Measurements from ENCODE around the gene DPP8.
"Not testable (repeated sequence)": the region's sequence is repeated elsewhere in the genome, so short reads cannot be mapped to it uniquely, and the experiment has no call there.

Gene DPP8

GRCh38 chr15:65525622-65526021 lies 8.1 kb upstream of the DPP8 start:
- no peak for DNase-seq (ENCODE audit: low read depth in 2 of 2)

DNA sequence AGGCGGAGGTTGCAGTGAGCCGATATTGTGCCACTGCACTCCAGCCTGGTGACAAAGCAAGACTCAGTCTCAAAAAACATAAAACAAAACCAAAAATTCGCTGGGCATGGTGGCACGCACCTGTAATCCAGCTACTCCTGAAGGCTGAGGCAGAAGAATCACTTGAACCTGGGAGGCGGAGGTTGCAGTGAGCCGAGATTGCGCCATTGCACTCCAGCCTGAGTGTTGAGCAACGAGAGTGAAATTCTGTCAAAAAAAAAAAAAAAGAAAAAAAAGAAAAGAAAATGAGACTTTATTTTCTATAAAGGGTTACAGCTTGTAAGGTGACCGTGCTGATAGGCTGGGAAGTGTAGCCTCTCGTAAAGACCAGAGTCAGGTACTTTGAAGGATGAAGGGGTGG lies 6.7 kb upstream of the DPP8 start:
- DNase-seq (ENCODE audit: low read depth in 2 of 2): no peak

DNA sequence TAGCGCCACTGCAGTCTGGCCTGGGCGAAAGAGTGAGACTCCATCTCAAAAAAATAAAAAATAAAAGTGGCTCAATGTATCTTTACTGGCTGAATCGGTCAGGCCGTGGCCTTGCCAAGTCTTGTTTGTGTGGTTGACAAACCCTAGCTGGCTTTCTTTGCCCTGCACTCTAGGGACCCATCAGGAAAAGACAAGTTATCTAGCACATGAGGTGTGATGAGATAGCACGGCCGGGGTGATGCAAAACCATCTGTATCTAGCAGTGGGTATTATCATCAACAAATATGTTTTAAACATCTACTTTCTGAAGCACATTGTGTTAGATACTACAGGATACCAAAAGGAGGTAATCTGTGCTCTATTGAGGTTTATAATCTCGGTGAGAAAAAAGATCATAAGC lies 3.9 kb upstream of the DPP8 start:
- DNase-seq (ENCODE audit: low read depth in 2 of 2): no peak

- no peak for DNase-seq (ENCODE audit: low read depth in 2 of 2)
Observed at GRCh38 chr15:65518633-65519285, 1.3 kb upstream of the DPP8 start.

DNA sequence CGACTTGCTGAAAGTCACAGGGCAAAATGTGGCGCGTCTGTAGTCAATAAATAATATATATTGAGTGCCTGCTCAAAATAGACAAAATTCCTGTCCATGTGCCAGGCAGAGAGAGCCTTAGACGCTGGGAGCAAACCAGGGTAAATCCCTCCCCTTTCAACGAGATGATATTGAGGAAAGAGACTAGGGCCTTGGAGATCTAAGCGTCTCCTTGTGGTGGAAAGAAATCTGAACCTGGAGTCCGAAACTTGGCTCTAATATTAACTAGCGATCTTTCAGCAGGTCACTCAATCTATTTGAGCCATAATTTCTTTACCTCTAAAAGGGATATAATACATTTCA lies 348 bp upstream of the DPP8 start:
- DNase-seq (ENCODE audit: low read depth in 2 of 2): no peak

GRCh38 chr15:65512807-65513416 lies 4.6 kb downstream of the DPP8 start:
- DNase-seq (ENCODE audit: low read depth in 2 of 2): no peak

DNA sequence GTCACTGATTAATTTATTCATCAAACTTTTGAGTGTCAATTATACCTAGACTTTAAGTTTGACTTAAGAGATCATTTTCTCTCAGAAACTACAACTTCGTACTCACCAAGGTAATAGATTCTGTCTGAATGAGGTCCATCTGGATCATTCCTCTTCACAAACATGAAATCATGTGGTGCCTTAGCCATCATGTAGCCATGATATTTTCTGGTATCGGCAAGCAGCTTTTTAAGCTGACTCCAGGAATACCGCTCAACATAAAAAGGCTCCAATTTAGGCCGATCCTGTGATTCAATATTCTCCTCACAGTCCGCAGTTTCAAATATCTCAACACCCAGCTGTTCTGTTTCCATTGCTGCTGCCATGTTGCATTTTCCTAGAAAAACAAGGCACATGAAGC lies 5.3 kb downstream of the DPP8 start:
- DNase-seq (ENCODE audit: low read depth in 2 of 2): no peak

GRCh38 chr15:65509321-65509720 lies 8.2 kb downstream of the DPP8 start:
- no peak for DNase-seq (ENCODE audit: low read depth in 2 of 2)

GRCh38 chr15:65494076-65494475 lies 23.4 kb downstream of the DPP8 start:
- no peak for DNase-seq (ENCODE audit: low read depth in 2 of 2)

GRCh38 chr15:65484876-65485275 lies 32.6 kb downstream of the DPP8 start:
- no peak for DNase-seq (ENCODE audit: low read depth in 2 of 2)

DNA sequence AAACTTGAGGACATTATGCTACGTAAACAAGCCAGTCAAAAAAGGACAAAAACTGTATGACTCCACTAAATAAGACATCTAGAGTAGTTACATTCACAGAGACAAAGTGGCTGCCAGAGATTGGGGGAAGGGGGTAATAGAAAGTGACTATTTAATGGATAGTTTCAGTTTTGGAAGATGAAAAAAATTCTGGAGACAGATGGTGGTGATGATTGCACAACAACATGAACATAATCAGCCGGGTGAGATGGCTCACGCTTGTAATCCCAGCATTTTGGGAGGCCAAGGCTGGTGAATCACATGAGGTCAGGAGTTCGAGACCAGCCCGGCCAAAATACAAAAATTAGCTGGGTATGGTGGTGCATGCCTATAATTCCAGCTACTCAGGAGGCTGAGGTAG lies 40.6 kb downstream of the DPP8 start:
- DNase-seq (ENCODE audit: low read depth in 2 of 2): no peak

GRCh38 chr15:65470866-65471265 lies 46.6 kb downstream of the DPP8 start:
- DNase-seq (ENCODE audit: low read depth in 2 of 2): no peak

GRCh38 chr15:65468229-65468909 lies 49.1 kb downstream of the DPP8 start:
- no peak for DNase-seq (ENCODE audit: low read depth in 2 of 2)

GRCh38 chr15:65466901-65467300 lies 50.6 kb downstream of the DPP8 start:
- no peak for DNase-seq (ENCODE audit: low read depth in 2 of 2)

DNA sequence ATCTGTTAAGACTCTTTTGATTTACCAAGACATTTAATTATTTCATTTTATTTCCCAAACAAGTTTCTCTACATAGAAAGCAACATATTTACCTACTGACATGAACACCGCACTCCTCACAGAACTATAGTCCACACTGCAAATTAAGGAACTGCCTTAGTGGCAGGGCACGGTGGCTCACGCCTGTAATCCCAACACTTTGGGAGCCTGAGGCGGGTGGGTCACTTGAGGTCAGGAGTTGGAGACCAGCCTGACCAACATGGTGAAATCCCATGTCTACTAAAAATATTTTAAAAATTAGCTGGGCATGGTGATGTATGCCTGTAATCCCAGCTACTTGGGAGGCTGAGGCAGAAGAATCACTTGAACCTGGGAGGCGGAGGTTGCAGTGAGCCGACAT lies 54.4 kb downstream of the DPP8 start:
- not testable (repeated sequence) for DNase-seq (ENCODE audit: low read depth in 2 of 2)

DNA sequence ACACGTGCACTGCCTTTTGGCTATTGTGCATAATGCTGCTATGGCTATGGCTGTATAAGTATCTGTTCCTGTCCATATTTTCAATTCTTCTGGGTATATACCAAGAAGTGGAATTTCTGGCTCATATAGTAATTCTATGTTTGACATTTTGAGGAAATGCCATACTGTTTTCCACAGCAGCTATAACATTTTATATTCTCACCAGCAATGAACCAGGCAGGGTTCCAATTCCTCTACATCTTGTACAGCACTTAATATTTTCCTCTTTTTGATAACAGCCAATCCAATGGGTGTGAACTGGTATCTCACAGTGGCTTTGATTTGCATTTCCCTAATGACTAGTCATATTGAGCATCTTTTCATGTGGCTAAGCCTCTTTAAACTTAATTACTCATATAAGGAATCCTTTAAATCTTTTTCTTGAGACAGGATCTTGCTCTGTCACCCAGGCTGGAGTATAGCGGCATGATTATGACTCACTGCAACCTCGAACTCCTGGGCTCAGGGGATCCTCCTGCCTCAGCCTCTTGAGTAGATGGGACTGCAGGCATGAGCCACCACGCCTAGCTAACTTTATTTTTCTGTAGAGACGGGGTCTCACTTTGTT lies 56.6 kb downstream of the DPP8 start:
- no peak for DNase-seq (ENCODE audit: low read depth in 2 of 2)

DNA sequence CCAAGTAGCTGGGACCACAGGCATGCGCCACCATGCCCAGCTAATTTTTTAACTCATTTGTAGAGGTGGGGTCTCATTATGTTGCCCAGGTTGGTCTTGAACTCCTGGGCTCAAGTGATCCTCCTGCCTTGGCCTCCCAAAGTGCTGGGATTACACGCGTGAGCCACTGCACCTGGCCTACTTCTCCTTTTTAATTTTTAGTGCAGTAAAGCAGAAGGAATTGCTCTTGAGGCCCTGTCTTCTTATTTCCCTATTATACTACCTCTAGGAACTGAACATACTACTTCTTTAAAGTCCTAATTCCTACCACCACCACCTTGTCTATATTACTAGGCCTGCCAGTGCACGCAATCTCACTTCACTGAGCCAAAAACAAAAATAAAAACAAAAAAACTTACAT lies 62.2 kb downstream of the DPP8 start:
- DNase-seq (ENCODE audit: low read depth in 2 of 2): not testable (repeated sequence)

GRCh38 chr15:65451989-65452388 lies 65.5 kb downstream of the DPP8 start:
- DNase-seq (ENCODE audit: low read depth in 2 of 2): no peak

DNA sequence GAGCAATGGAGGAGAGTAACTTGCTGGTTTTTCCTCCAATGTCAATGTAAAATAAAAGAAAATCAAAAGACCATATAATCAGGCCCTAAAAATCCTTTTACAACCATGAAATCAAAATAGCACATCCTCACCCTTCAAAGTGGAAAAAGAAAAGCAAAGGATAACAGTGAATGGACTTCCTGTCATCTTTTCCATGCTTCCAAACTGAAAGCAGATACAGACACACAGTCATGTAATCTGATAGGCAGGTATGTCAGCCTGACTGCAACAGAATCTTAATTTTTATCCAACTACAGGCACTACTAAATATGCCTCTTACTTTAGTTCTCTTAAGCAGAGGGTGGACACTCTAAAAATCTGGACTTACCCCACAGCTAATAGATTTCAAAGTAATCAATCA lies 66.9 kb downstream of the DPP8 start:
- DNase-seq (ENCODE audit: low read depth in 2 of 2): no peak

DNA sequence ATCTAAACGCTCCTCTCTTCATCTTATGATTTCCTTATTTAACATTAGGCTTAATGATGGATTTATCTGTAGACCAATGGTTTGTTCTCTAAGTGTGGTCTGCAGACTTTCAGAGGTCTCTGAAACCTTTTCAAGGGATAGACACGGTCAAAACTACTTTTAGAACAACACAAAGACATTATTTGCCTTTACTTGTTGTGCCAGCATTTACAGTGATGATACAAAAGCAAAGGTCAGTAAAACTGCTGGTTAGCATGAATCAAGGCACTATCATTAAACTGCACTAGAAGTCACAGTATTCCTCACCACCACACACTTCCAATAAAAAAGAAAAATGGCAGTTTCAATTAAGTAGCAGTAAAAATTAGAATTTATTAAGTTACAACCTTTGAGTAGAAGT lies 70.3 kb downstream of the DPP8 start:
- no peak for DNase-seq (ENCODE audit: low read depth in 2 of 2)

DNA sequence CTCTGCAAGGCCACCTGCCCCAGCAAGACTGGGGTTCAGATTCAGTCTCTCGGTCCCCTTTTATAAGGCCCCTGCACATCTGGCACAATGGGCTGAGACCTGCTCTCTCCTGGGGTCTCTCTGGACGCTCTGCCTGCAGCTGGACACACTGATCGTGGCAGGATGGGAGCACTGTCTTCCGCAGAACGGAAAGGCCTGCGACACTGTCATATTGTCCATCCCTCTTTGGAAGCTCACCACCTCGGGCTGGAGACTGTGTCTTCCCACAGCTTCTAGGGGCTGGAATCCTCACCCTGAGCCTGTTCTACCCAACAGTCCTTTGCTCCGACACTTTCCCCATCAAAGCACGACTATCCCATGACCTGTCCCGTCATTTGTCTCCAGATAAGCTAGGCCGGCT lies 83.3 kb downstream of the DPP8 start:
- no peak for DNase-seq (ENCODE audit: low read depth in 2 of 2)

DNA sequence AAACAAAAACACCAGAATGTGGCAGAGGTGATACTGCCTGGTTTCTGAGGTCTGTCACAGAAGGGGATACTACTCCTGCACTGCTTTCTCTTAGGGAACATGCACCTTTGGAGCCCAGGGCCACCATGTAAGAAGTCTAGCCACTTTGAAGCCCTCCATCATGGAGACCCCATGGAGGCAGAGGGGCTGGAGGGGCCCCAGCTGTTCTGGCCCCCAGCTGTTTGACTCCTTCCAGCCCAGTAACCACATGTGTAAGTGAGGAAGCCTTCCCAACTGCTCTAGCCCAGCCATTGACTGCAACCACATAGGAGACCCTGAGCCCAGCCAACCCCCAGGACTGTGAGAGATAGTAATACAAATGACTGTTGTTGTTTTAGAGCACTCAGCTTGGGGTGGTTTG lies 85.8 kb downstream of the DPP8 start:
- no peak for DNase-seq (ENCODE audit: low read depth in 2 of 2)

DNA sequence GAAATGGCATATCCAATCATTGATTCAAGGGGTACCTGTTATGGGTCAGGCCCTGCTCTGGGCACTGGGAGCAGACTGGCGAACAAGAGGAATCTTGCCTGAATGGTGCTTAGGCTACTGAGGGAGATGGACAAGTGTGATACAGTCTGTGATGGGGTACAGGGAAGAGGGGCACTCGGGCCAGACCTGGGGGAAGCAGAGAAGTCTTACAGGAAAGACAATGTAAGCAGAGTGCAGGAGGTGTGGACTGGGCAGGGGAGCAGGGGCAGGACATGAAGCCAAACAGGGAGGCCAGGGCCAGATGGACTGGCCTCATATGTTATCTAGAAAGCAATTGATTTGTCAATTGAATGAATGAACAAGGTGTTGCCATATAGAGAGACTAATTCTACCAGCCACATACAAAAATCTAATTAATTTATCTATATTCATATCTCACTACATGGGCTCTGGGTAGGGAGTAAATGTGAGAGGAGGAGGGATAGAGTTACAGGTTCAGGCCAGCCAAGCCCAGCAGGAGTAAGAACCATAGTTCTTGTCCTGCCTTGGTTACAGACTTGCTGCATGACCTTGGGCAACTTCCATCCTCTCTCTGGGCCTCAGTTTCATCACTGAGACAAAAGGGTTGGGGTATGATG lies 91.2 kb downstream of the DPP8 start:
- DNase-seq (ENCODE audit: low read depth in 2 of 2): no peak
